Ramos (cell line): ENCODE data around the gene DENND5A.
"Not testable (repeated sequence)": the region's sequence is repeated elsewhere in the genome, so short reads cannot be mapped to it uniquely, and the experiment has no call there.

ENCODE experiments used
- in situ Hi-C: fragments of 300-500 bp; cut with MboI; formaldehyde crosslinking; loops from one replicate; pipeline ENCODE4 v1.14.3; 2022; ENCODE audit warnings: low sequenced_read_pairs; ENCODE audit not compliant: unreplicated experiment

The DENND5A gene

DNA sequence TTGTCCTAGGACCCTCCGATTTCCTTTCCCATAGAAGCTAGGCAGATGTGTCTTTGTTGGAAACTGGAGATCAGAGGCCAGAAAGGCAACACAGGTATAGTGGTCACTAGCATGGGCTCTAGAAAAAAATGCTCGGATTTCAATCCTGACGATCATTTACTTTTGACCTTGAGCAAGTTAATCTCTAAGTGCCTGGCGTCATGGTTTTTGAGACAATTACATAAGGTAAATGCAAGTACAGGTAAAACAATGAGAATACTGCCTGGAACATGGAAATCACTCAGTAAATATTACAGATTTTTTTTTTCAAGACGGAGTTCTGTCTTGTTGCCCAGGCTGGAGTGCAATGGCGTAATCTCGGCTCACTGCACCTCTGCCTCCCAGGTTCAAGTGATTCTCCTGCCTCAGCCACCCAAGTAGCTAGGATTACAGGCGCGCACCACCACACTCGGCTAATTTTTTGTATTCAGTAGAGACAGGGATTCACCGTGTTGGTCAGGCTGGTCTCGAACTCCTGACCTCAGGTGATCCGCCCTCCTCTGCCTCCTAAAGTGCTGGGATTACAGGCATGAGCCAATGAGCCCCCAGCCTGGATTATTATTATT lies 1.1 kb upstream of the DENND5A start:
- in situ Hi-C loops: no loop called here

DNA sequence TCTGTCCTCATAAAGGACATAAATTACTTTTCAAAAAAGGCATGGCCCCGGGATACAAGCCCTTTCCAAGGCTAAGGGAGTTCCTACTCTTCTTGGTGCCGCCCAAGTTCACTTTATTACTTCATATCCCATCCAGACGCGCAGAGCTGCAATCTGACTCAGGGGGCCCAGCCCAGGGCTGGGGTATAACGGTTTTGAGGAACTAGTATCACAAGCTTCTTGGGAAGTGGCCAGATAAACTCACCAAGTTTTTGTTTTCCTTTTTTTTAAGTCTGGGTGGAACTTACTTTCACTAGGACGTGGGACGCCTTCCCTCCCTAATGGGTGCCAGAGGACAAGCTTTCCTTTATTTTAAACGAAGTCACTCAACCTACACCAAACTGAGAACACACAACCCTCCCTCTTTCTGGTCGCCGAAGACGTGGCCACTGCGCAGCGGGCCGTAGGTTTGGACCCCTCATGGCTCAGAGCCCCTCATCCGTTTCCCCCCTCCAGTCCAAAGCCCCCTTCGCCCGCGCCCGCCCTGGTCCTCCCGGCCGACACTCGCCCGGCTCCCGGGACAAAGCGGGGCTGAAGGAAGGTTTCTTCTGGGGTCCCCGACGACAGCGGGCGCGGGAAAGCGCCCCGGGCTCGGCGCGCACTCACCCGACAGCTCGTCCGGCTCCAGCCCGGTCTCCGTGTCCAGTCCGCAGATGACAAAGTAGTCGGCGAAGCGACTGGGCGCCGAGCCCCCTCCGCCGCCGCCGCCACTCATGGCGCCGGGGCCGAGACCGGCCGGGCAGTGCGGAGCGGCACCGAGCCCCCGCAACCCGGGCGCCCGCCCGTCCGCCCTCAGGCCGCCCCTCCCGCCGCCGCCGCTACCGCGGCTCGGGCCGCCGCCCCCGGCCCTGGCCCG lies 587 bp downstream of the DENND5A start:
- in situ Hi-C loops: no loop called here

DNA sequence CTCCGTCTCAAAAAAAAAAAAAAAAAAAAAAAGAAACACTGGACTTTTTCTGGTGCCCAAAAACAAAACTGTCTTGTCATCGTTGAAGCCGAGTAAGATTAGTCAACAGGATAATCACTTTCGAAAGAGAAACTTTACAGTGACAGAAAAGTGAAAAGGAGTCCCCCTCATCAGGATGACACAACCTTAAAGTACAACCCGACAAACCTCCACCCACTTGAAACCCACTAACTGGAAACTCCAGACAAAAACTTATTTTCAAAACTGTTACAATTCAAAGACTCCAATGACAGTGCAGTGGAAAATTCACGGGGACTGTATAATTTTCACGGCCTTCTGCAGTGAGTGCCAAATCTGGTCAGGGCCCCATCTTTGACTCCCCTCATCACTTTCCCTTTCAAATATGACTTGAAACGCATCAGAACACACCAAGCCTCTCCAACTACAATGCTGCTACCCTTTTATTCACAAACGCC lies 1.3 kb downstream of the DENND5A start:
- in situ Hi-C loops: no loop called here

DNA sequence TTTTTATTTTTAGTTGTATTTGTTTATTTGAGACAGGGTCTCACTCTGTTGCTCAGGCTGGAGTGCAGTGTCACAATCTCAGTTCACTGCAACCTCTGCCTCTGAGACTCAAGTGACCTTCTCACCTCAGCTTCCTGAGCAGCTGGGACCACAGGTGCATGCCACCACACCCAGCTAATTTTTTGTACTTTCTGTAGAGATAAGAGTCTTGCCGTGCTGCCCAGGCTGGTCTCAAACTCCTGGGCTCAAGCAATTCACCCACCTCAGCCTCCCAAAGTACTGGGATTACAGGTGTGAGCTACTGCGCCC lies 4.4 kb downstream of the DENND5A start:
- in situ Hi-C loops: not testable (repeated sequence)

DNA sequence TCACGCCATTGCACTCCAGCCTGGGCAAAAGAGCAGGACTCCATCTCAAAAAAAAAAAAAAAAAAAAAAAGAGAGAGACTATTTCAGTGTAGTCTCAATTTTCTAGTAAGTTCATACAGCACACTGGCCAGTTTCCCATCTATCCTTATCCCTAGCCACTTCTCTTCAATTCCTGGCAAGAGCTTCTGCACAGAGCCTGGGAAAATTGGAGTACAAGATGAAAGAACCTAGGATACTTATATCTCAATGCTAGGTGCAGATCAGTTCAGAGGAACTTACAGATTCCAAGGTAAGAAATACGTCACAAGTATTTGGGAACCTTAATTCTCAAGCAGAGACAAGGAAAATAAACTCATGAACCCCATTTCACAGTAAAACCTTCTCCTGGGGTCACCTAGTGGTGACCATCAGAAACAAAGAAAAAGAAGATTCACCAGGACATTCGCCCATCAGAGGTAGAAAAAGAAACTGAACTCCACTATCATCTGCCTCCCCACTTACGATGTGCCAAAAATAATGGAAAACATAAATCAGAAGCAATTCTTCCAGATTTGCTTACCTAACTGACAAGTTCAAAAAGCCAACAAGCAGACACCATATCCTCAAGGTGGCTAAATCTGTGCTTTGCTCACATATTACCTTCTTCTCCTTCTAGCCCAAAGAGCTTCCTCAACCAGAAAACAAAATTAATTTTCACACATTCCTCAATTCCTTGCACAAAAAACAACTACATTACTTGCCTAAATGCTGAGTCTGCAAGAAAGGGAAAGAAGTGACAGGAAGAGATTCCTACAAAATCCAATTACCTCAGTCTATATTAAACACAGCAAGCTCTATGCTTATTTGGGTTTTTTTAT lies 4.9 kb downstream of the DENND5A start:
- in situ Hi-C loops: no loop called here

DNA sequence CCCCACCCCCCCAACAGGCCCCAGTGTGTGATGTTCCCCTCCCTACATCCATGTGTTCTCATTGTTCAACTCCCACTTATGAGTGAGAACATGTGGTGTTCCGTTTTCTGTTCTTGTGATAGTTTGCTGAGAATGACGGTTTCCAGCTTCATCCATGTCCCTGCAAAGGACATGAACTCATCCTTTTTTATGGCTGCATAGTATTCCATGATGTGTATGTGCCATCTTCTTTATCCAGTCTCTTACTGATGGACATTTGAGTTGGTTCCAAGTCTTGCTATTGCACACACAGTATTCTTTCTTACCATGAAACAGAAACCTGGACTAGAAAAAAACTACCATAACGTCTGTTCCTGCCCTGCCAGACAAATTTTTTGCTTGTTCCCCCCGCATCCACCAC lies 6.9 kb downstream of the DENND5A start:
- in situ Hi-C loops: not testable (repeated sequence)

DNA sequence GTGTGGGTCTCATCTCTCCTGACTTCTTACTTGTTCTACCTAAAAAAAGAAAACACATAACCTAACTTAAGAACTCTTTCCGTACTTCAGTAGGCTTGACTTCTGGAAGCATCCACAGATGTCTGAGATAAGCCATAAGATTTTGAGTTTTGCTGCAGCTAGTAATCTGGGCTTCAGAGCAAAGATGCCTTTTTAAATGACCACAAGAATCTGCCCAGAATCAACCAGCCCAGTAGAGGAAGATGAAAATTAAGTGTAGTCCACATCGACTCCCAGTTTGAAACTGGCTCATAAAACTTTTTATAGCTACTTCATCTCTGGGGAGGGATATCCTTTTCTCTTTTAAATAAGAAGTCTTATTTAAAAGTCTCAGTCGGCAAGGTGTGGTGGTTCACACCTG lies 10.7 kb downstream of the DENND5A start:
- in situ Hi-C loops: no loop called here

DNA sequence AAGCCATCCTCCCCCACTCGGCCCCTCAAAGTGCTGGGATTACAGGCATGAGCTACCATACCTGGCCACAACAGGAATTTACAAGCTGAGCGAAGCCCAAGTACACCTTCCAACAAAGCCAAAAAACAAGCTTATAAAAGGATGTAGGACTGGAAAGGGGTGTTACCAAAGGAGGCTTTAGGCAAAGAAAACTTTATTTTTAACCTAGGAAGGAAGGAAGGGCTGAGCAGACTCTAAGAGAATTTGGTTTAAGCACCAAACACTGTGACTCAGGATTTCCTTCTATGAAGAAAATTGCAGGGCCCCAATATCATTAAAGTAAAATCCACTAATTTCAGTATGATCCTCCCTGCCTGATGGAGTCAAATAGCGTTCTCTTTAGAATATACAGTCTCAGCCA lies 12.1 kb downstream of the DENND5A start:
- in situ Hi-C loops: no loop called here

DNA sequence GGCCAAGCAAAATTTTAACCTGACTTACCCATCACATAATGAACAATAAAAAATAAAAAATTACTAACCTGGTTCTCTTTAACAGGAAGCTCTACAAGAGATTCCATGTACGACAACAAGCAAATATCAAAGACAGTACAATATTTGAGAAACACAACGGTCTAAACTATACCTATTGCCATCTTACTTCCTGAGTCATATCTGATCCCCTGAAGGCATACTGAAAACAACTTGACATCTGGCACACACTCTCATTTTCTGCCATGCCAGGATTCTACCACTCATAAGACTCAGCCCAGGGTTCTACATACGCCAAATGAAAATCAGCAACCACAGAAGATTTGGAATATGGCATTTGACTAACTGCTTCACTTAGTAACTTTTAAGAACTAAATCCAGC lies 13.8 kb downstream of the DENND5A start:
- in situ Hi-C loops: no loop called here

DNA sequence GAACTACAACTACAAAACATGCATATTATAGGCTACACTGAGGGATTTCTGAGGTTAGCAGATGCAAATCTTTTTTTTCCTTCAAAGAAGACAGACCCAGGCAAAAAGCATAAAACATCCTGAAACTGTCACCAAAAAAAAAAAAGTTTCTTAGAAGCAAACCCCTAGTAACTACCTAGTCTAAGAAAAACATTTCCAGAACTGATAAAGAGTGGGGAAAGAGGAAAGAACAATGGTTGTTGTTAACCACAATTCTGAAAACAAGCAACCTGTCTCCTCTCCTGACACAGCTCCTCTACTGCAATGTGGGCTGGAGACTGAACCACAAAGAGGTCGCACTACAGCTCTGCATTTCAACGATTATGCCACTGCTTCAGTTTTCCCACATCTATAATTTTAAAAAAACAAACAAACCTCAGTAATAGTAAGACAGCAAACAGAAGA lies 15.0 kb downstream of the DENND5A start:
- in situ Hi-C loops: no loop called here

DNA sequence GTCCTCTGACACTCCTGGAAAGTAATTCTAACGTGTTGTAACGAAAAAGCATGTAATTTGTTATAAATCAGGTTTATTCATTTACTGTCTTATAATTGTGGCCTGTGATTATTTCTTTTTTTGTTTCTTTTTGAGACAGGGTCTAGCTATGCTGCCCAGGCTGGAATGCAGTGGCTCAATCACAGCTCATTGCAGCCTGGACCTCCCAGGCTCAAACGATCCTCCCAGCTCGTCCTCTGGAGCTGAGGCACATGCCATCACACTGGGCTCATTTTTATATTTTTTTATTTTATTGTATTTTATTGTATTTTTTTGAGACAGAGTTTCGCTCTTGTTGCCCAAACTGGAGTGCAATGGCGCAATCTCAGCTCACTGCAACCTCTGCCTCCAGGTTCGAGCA lies 15.9 kb downstream of the DENND5A start:
- in situ Hi-C loops: no loop called here

DNA sequence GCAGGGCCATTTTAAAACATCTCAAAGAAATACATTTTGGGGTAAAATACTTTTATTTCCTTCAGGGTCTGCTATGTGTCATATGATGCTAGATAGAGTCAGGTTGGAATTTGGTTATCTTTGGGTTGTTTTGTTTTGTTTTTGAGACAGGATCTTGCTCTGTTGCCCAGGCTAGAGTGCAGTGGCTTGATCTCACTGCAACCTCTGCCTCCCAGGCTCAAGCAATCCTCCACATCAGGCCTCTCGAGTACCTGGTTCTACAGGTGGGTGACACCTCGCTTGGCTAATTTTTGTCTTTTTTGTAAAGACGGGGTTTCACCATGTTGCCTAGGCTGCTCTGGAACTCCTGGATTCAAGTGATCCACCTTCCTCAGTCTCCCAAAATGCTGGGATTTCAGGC lies 17.3 kb downstream of the DENND5A start:
- in situ Hi-C loops: no loop called here

DNA sequence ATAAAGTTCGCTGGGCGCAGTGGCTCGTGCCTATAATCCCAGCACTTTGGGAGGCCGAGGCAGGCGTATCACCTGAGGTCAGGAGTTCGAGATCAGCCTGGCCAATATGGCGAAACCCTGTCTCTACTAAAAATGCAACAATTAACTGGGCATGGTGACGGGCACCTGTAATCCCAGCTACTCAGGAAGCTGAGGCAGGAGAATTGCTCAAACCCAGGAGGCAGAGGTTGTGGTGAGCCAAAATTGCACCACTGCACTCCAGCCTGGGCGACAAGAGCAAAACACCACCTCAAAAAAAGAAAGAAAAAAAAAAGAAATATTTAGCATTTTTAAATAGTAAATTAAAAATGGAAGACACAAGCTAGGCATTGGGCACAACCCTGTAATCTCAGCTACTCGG lies 28.9 kb downstream of the DENND5A start:
- in situ Hi-C loops: not testable (repeated sequence)

DNA sequence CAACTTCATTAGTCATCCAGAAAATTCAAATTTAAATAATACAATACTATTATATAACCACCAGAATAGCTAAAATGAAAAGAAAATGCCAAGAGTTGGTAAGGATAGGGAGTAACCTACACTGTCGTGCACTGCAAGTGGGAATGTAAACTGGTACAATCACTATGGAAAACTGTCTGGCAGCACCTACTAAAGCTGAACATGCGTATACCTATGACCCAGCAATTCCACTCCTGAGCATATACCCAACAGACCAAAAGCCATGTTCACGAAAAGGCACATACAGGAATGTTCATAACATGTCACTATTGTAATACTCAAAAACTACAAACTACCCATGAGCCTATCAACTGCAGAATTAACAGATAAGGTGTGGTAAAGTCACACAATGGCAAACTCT lies 32.7 kb downstream of the DENND5A start:
- in situ Hi-C loops: no loop called here

DNA sequence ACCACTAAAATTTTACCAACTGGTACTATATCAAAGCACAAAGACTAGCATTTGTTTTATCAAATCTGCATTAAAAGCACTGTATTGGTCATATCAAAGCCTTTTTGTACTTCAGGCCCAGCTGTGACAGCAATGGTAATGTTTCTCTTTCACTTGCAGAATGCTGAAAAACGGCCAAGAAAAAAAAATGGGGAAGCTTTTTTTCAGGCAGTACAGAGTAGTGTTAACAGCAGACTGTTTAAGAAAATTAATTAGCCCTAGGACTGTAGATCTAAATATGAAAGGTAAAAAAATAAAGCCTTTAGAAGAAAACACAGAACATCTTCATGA lies 33.3 kb downstream of the DENND5A start:
- in situ Hi-C loops: no loop called here

DNA sequence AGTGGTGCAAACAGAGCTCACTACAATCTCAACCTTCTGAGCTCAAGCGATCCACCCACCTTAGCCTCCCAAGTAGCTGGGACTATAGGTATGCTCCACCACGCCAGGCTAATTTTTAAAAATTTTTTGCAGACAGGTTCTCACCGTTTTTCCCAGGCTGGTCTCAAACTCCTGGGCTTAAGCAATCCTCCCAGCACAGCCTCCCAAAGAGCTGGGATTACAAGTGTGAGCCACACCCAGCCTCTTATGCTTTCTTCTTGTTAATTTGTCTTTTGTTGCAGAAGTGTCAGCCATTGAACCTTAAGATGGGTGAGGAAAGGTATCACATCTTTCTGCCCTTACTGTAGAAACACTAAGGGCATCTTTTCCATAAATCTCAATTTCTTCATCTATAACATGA lies 34.9 kb downstream of the DENND5A start:
- in situ Hi-C loops: no loop called here

DNA sequence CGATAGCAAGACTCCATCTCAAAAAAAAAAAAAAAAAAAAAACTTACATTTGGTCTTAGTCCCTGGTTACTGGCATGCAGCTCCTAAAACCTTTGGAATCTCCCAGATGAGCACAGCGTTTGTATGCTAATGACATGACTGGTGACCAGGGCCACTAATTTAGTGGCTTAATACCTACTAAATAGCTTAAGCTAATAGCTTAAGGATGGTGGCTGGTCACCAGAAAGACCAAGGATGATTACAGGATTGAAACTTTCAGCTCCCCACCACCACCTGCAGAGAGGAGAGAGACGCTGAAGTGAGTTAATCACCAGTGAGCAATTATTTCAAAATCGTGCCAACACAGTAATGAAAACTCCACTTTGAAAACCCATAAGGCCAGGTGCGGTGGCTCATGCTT lies 37.1 kb downstream of the DENND5A start:
- in situ Hi-C loops: no loop called here

DNA sequence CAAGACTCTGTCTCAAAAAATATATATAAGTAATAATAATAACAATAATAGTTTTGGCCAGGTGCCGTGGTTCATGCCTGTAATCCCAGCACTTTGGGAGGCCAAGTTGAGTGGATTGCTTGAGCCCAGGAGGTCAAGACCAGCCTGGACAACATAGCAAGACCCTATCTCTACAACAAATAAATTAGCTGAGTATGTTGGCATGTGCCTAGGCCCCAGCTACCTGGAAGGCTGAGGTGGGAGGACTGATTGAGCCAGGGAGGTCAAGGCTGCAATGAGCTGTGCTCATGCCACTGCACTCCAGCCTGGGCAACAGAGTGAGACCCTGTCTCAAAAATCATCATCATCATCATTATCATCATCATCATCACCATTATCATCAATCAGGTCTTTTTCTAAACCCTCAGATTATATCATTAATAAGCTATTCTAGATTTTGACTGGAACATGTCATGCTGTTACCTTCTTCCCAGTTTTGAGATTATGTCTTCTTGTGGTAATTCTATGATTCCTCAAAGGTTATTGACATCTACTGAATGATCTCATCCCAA lies 39.3 kb downstream of the DENND5A start:
- in situ Hi-C loops: no loop called here

DNA sequence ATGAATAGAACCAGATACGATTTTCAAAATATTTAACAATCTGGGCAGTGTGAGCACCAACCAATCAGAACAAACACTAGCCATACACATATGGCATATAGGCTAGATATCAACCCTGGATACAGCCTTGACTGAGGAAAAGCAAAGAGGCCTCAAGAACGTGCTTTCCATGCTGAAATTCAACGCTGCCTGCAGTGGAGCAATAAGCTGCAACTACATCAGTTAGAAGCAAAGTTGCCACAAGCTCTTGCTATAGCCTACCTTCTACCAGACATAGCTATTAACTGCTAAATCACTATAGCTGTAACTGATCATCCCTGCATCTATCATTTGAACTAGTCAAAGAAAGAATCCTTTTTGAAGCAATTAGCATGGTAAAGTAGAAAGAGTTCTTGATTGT lies 42.5 kb downstream of the DENND5A start:
- in situ Hi-C loops: no loop called here

DNA sequence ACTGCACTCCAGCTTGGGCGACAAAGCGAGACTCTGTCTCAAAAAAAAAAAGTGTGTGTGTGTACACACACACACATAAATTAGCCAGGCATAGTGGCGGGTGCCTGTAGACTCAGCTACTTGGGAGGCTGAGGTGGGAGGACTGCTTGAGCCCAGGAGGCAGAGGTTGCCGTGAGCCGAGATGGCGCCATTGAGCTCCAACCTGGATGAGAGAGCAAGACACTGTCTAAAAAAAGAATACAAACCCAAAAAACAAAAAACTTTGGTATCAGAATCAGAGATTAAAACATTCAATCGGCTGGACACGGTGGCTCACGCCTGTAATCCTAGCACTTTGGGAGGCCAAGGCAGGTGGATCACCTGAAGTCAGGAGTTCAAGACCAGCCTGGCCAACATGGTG lies 44.3 kb downstream of the DENND5A start:
- in situ Hi-C loops: not testable (repeated sequence)

DNA sequence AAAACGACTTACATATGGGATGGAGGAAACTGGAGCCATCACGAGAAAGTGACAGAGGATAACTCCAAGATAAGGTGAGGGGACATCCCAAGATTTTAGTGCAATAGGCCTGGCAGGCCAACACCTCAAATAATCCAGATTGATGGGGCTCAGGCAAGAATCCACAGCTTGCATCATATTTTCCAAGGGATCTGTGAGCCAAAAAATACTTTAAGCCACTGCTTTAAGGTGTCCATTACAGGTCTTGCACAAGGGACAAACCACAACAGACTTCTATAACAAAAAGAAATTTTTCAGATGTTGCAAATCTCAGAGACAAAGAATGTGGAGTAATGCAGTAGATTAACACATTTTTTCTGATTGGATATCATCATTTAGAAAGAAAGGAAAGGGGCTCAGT lies 45.6 kb downstream of the DENND5A start:
- in situ Hi-C loops: no loop called here
